NOMO-1 treated with DMSO at 0.1 percent for 48 hours (cell line): ENCODE results near the gene CSF1.
"Not testable (repeated sequence)": the region's sequence is repeated elsewhere in the genome, so short reads cannot be mapped to it uniquely, and the experiment has no call there.

Experiments used
- DNase-seq: peaks from one replicate; lab custom pipeline; 2025; ENCODE audit not compliant: unreplicated experiment; lab: John Stamatoyannopoulos, UW

Gene CSF1

DNA sequence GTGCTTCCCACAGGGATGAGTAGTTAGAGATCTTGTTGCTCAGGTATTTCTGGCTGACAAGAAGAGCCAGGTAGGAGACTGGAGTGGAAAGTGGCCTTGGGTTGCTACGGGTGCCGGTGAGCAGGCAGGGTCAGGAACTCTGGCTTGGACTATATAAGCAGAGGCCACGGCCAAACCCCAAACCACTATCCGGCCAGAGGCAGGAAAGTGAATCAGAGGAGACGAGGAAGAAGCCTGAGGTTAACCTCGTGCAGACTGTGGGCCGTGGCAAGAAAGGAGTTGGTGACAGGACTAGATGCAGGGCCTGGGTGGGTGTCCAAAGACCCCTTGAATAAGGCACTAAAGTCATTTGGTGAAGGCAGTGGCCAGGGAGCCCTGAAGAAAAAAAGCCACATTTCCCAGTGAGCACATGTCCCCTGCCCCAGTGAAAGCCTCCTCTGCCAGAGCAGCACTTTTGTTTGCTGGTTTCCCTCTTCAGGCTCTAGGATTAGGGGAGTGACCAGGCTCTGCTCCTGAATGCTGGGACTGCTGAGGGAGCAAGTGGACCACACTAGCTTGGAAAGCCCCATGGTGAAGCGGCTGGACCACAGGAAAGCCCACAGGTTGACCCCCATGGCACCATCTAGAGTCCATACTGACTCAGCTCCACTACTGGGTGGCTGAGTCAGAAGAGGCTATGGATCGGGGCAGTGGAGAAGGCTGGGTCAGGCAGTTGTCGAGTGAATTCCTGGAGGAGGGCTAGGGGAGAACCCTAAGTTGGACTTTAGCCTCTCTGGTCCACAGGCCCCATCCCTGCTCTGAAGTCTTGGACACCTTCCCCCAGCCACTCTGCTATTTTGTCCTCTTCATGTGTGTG lies 23.4 kb downstream of the CSF1 start:
- peak; percentile 5 for DNase-seq

GRCh38 chr1:109935451-109935900 lies 24.8 kb downstream of the CSF1 start:
- no peak for DNase-seq

- no peak for DNase-seq
Measured at GRCh38 chr1:109937738-109938137, 27.1 kb downstream of the CSF1 start.

DNA sequence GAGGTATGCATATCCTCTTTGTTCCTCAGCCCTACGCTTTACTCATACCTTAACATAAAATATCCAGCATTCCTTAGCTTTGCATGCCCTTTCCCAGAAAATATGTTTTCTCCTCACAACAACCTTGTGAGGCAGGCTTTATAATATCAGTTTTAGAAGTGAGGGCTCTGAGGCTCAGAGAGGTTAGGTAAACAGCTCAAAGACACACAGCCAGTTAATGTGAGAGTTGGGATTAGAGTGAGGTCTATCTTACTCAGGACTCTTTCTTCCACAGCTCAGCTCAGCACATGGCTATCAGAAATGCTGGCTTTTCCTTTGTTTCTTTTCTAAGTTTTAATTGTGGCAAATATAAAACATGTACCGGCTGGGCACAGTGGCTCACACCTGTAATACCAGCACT lies 27.9 kb downstream of the CSF1 start:
- no peak for DNase-seq

DNA sequence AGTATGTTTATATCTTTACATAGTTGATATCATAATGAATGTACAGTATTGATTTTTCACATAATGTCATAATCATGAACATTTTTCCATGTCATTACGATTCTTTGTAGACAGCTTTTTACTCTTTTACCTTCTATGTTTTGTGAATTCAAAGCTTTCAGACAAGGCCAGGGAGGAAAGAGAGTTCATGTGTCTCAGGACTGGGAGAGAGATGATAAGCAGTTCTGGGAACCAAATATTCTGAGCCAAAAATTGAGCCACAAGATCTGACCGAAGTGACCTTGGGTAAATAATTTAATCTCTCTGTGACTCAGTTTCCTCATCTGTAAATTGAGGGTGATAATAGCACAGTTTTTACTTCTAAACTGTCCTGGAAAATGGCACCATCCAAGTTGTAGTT lies 31.8 kb downstream of the CSF1 start:
- no peak for DNase-seq

- DNase-seq = peak; percentile 49
Measured at GRCh38 chr1:109944541-109944940, 33.9 kb downstream of the CSF1 start.

- DNase-seq = no peak
Measured at GRCh38 chr1:109946511-109946910, 35.9 kb downstream of the CSF1 start.

GRCh38 chr1:109947582-109948284 lies 37.1 kb downstream of the CSF1 start:
- DNase-seq = no peak

DNA sequence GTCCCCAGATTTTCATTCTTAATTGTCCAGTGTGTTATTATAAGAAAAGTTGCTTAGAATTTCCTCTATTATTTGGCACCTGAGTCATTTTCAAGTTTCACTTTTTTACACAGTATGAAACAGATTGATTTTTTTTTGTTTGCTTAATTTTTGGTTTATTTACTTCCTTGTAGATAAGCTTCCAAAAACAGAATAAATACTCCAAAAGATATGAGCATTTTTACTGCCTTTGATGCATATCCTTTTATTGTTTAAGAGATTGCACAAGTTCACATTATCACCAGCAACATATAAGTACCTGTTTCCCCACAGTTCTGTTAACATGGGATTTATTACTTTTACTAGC lies 37.6 kb downstream of the CSF1 start:
- no peak for DNase-seq

DNA sequence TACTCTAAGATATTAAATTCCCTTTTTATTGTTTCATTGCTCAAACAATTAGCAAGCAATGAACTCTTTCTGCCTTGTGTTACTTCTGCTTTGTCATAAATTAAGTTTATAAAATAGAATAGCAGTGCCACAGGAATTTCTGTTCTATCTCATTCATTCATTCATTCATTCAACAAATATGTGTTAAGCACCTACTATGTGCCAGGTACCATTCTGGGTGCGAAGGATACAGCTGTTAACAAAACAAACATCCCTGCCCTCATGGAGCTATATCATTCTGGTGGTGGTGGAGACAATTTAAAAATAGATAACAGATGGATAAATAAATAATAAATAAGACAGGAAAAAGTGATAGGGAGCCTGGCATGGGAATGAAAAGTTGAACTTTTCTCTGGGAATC lies 39.4 kb downstream of the CSF1 start:
- DNase-seq = no peak

DNA sequence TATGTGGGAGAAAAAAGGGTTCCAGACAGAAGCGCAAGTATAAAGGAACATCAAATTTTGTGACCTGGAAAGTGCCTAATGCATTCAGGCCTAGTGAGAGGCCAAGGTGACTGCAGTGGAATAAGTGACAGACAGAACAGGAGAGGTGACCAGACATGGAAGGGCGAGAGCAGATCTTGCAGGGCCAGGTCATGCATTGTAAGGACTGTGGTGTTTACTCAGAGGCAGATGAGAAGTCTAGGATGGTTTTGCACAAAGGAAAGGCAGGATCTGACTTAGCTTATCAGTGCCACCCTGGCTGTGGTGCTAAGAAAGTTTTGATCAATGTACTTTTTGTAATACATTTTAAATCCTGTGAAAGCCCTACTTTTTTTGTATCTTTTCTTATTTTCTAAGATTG lies 39.9 kb downstream of the CSF1 start:
- no peak for DNase-seq

DNA sequence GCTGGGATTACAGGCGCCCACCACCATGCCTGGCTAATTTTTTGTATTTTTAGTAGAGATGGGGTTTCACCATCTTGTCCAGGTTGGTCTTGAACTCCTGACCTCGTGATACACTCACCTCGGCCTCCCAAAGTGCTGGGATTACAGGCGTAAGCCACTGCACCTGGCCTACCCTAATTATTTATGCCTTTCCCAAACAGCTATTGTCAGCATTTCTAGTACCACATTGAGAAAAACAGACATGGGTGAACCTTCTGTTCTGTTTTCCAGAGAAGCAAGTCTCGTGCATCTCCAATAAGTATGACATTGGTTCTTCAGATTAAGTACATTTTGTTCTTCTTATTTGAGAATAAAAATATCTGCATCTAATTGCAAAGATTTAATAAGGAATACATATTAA lies 40.9 kb downstream of the CSF1 start:
- not testable (repeated sequence) for DNase-seq

GRCh38 chr1:109954041-109954512 lies 43.4 kb downstream of the CSF1 start:
- no peak for DNase-seq

GRCh38 chr1:109959632-109959973 lies 49.0 kb downstream of the CSF1 start:
- no peak for DNase-seq

DNA sequence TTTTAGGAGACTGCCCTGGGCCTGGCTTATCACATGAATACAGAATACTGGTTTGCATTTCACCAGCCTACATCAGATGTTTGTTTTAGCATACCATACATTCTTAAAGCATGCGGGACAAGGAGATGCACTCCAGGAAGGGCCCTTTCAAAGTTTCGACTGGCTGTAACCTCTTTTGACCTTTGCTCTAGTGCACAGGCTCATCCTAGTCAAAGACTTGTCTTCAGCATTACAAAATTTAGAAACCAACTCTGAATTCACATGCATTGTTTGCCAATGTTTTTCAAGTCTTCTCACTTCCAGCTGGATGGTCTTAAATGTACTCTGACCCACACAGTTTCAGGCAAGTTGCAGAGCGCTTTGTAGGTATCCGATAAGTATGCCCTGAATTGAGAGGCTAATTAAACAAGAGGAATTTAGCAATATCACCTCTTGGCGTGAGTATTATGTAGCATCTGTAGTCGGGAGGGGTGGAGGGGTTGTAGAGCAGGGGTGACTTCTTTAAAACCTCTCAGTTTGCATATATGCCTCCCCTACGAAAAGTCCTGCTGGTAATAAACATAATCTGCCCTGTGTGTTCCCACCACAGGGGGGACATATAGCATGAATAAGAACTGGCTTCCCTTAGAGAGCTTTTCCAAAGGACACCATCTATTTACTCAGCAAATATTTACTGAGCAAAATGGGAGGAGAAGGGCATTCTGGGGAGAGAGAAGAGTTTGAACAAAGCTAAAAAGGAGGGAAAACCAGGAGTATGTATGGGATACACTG lies 49.5 kb downstream of the CSF1 start:
- DNase-seq = no peak

DNA sequence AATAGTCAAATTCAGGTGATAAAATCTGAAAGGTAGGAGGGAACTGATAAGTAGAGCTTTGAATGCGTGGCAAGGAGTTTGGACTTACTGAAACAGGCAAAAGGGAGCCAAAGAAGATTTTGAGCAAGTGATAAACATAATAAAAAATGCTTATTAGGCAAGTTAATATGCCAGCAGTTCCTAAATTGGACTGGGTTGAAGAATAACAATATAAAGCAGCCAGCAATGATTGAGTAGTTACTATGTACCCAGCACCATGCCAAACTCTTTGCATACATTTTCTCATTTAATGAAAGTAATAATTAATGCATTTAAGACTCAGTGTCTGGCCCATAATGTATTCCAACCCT lies 50.1 kb downstream of the CSF1 start:
- no peak for DNase-seq

DNA sequence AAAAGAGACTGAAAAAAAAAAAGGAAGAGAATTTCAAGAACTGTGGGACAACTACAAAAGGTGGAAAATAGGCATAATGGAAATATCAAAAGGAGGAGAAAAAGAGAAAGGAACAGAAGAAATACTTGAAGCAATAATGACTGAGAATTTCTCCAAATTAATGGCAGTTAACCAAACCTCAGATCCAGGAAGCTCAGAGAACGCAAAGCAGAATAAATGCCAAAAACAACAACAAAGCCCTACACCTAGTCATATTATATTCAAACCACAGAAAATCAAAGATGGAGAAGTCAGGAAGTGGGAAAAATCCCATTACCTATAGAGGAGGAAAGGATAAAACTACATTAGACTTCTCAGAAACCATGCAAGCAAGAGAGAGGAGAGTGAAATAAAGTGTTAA lies 53.2 kb downstream of the CSF1 start:
- no peak for DNase-seq

- no peak for DNase-seq
Measured at GRCh38 chr1:109969146-109969829, 58.6 kb downstream of the CSF1 start.

DNA sequence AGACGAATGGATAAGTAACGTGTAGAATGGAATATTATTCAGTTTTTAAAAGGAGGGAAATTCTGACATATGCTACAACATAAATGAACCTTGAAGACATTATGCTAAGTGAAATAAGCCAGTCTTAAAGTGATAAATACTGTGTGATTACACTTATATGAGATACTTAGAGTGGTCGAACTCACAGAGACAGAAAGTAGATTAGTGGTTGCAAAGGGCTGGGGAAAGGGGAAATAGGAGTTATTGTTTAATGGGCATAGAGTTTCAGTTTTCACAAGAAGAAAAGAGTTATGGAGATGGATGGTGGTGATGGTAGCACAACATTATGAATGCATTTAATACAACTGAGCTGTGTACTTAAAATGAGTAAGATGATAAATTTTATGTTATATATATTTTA lies 59.3 kb downstream of the CSF1 start:
- DNase-seq = peak; percentile 35

DNA sequence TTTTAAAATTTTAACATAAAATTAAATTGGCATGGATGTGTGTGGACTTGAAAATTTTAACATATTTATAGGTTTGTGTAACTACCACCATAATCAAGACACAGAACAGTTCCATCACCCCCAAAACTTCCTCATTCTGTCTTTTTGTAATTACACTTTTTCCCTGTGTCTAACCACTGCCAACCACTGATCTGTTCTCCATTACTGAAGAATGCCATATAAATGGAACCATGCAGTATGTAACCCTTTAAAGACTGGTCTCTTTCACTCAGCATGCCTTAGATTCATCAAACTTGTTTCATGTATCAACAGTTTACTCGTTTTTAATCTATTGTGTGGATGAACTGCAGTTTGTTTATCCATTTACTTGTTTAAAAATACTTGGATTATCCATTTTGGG lies 60.9 kb downstream of the CSF1 start:
- DNase-seq = peak; percentile 54

- no peak for DNase-seq
Measured at GRCh38 chr1:109974191-109974590, 63.5 kb downstream of the CSF1 start.
